ENCODE data around the gene DGAT2L6. TPM values are rescaled to one million over a fixed set of nuclear protein-coding genes. Genes with fewer than 3 reads are reported as not detected.

DGAT2L6 gene
- total RNA-seq, 1 donor = not detected

GRCh38 chrX:70247252-70247651, 70.0 kb downstream of the DGAT2L6 start:
- no peak for TF ChIP-seq CTCF (IDR thresholded peaks at IDR 0.05; ENCODE audit: insufficient read depth, low read length)
- no peak overlapping the region for H3K4me3 ChIP-seq (ENCODE audit: low read depth, low read length)
- no peak for DNase-seq (ENCODE audit: low read depth)

GRCh38 chrX:70252491-70252890, 75.2 kb downstream of the DGAT2L6 start:
- no peak for TF ChIP-seq CTCF (IDR thresholded peaks at IDR 0.05; ENCODE audit: insufficient read depth, low read length)
- no peak for DNase-seq (ENCODE audit: low read depth)
- no peak overlapping the region for H3K4me3 ChIP-seq (ENCODE audit: low read depth, low read length)

- DNase-seq (ENCODE audit: low read depth) = no peak
- H3K4me3 ChIP-seq (ENCODE audit: low read depth, low read length) = no peak overlapping the region
- TF ChIP-seq CTCF (IDR thresholded peaks at IDR 0.05; ENCODE audit: insufficient read depth, low read length) = no peak
Observed at GRCh38 chrX:70253377-70254062, 76.2 kb downstream of the DGAT2L6 start.

GRCh38 chrX:70254063-70254400, 76.7 kb downstream of the DGAT2L6 start:
- DNase-seq (ENCODE audit: low read depth) = no peak
- no peak for TF ChIP-seq CTCF (IDR thresholded peaks at IDR 0.05; ENCODE audit: insufficient read depth, low read length)
- no peak overlapping the region for H3K4me3 ChIP-seq (ENCODE audit: low read depth, low read length)

- no peak for DNase-seq (ENCODE audit: low read depth)
- no peak overlapping the region for H3K4me3 ChIP-seq (ENCODE audit: low read depth, low read length)
- no peak for TF ChIP-seq CTCF (IDR thresholded peaks at IDR 0.05; ENCODE audit: insufficient read depth, low read length)
Observed at GRCh38 chrX:70254909-70255308, 77.6 kb downstream of the DGAT2L6 start.

Small RNAs within 50 kb of the gene (small RNA-seq; reads per million reads assigned to genes)
- gene RNA5SP507 = not detected

Other genes with a start within 250 kb of the DGAT2L6 start
- gene AWAT2, start 127.5 kb upstream of the DGAT2L6 start, total RNA-seq (ENCODE audit: low replicate concordance) = under 0.01 TPM in 1 of 2 replicates, not detected in the other
- not detected in 2 replicates for gene OTUD6A, start 115.0 kb upstream of the DGAT2L6 start, total RNA-seq (ENCODE audit: low replicate concordance)
- gene IGBP1, start 44.0 kb upstream of the DGAT2L6 start, total RNA-seq (ENCODE audit: low replicate concordance) = 64.6 and 117 TPM in 2 replicates
- gene AWAT1, start 57.2 kb downstream of the DGAT2L6 start, total RNA-seq (ENCODE audit: low replicate concordance) = not detected in 2 replicates
- gene P2RY4, start 82.7 kb downstream of the DGAT2L6 start, total RNA-seq (ENCODE audit: low replicate concordance) = 0.09 and 0.41 TPM in 2 replicates
- not detected in 2 replicates for gene ARR3, start 90.9 kb downstream of the DGAT2L6 start, total RNA-seq (ENCODE audit: low replicate concordance)
- gene RAB41, start 104.7 kb downstream of the DGAT2L6 start, total RNA-seq (ENCODE audit: low replicate concordance) = not detected in 2 replicates
- gene PDZD11, start 112.4 kb downstream of the DGAT2L6 start, total RNA-seq (ENCODE audit: low replicate concordance) = 27.0 and 68.0 TPM in 2 replicates
- 2.7 and 14.5 TPM in 2 replicates for gene KIF4A, start 112.6 kb downstream of the DGAT2L6 start, total RNA-seq (ENCODE audit: low replicate concordance)
- gene GDPD2, start 245.8 kb downstream of the DGAT2L6 start, total RNA-seq (ENCODE audit: low replicate concordance) = not detected in 2 replicates